Measurements from ENCODE around the gene AREL1. TPM values are rescaled to one million over a fixed set of nuclear protein-coding genes. Genes with fewer than 3 reads are reported as not detected.

AREL1 gene
- total RNA-seq, 4 donors from 2014 or later: 18.0 to 44.2 (median 30.1) TPM

- Histone ChIP-seq H3K27me3 (no peaks in the 10 kb centered on the region), H3K4me3 (no peak overlapping the region), H3K27ac (no peak overlapping the region), H3K9me3 (no peaks in the 10 kb centered on the region), H3K4me1 (peaks cover 9% of the 10 kb centered on the region), H3K36me3 (no peaks in the 10 kb centered on the region)
- 73% methylated on average over 7 of the region's 7 CpGs for WGBS
- TF ChIP-seq CTCF (IDR thresholded peaks at IDR 0.05): no peak
- no peak for TF ChIP-seq EP300 (IDR thresholded peaks at IDR 0.05)
- no peak for TF ChIP-seq POLR2AphosphoS5 (IDR thresholded peaks at IDR 0.05)
- no peak for TF ChIP-seq POLR2A (IDR thresholded peaks at IDR 0.05)
- DNase-seq (ENCODE audit: low spot score in 2 of 2): no peak
Observed at GRCh38 chr14:74638066-74638465, 74.8 kb downstream of the AREL1 start.

GRCh38 chr14:74637178-74637550 lies 75.7 kb downstream of the AREL1 start:
- H3K4me3 ChIP-seq: no peak overlapping the region
- H3K9me3 ChIP-seq: no peaks in the 10 kb centered on the region
- no peak for DNase-seq (ENCODE audit: low spot score in 2 of 2)
- 63% methylated on average over 3 of the region's 3 CpGs for WGBS
- peaks cover 9% of the 10 kb centered on the region for H3K4me1 ChIP-seq
- no peaks in the 10 kb centered on the region for H3K27me3 ChIP-seq
- no peak overlapping the region for H3K27ac ChIP-seq
- H3K36me3 ChIP-seq: no peaks in the 10 kb centered on the region
- TF ChIP-seq EP300 (IDR thresholded peaks at IDR 0.05): no peak
- no peak for TF ChIP-seq POLR2A (IDR thresholded peaks at IDR 0.05)

DNA sequence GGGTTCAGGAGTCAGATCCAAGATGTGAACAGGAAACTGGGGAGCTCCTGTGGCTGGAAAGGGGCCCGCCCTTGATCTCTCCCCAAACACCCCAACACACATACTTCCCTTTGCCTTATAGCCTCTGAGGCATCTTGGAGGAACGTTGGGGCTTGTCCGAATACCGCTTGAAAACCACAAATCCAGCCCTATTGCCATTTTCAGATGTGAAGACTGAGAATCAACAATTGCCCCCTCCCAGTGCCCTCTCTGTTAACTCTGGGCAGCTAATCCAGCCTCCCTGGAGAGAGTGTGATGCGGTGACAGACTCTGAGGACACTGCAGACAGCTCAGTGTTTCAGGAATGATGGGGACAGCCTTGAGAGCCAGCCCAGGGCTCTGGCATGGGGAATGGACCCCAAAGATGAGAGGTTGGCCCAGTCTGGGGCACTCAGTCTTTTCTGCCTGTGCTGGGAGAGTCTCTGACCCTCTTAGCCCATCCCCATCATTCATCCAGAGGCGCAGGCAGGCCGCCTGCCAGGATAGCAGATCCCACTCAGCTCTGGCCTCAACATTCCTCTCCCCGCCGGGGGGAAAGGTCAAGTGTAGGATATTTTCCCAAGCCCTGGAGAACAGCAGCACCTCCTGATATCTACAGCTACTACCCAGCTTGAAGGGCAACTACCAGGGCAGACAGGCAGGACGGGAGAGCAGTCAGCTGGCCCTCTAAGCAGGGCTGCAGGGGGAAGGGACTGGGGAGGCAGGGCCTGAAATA lies 76.3 kb downstream of the AREL1 start:
- Histone ChIP-seq H3K4me3 (no peak overlapping the region), H3K9me3 (no peaks in the 10 kb centered on the region), H3K27me3 (no peaks in the 10 kb centered on the region), H3K4me1 (peaks cover 9% of the 10 kb centered on the region), H3K27ac (no peak overlapping the region), H3K36me3 (no peaks in the 10 kb centered on the region)
- TF ChIP-seq POLR2AphosphoS5 (IDR thresholded peaks at IDR 0.05): no peak
- no peak for TF ChIP-seq POLR2A (IDR thresholded peaks at IDR 0.05)
- TF ChIP-seq CTCF (IDR thresholded peaks at IDR 0.05): no peak
- TF ChIP-seq EP300 (IDR thresholded peaks at IDR 0.05): no peak
- 81% methylated on average over 8 of the region's 10 CpGs for WGBS
- no peak for DNase-seq (ENCODE audit: low spot score in 2 of 2)

DNA sequence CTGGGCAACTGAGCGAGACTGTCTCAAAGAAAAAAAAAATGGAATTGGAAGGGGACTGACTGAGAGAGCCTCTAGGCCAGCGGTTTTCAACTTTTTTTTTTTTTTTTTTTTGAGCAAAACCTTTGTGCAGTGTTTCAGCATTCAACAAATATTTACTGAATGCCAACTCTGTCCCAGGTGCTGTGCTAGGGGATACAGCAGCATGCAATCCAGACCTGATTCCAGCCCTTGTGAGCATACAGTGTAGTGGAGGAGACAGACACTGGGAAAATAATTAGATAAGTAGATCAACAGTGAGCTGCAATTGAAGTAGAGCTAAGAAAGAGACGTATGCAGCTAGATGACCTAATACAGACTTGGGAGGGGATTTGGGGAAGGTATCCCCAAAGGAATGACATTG lies 77.0 kb downstream of the AREL1 start:
- H3K36me3 ChIP-seq: no peaks in the 10 kb centered on the region
- 88% methylated on average over 3 of the region's 3 CpGs for WGBS
- DNase-seq (ENCODE audit: low spot score in 2 of 2): no peak
- TF ChIP-seq POLR2A (IDR thresholded peaks at IDR 0.05) (no peak), CTCF (IDR thresholded peaks at IDR 0.05) (no peak), EP300 (IDR thresholded peaks at IDR 0.05) (no peak), POLR2AphosphoS5 (IDR thresholded peaks at IDR 0.05) (no peak)
- H3K27me3 ChIP-seq: no peaks in the 10 kb centered on the region
- H3K27ac ChIP-seq: no peak overlapping the region
- H3K4me1 ChIP-seq: peaks cover 9% of the 10 kb centered on the region
- no peak overlapping the region for H3K4me3 ChIP-seq
- no peaks in the 10 kb centered on the region for H3K9me3 ChIP-seq

DNA sequence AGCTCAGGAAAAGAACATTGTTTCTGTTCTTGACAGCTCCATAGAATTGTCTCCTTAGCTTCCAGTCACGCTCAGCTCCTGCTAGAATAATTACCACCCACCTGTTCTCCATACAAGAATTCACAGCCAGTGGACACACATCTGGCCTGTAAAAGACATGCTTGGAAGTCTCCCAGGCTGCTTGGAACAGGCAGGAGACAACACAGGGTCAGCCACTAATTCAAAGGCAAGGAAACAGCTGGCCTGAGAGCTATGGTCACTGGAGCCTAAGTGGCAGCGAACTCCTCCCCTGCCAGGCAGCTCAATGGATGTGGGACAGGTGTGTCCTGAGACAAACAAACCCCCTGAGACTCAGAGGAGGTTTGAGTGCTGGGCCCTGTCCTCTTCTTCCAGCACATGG lies 77.9 kb downstream of the AREL1 start:
- H3K4me3 ChIP-seq: no peak overlapping the region
- no peaks in the 10 kb centered on the region for H3K36me3 ChIP-seq
- H3K27ac ChIP-seq: no peak overlapping the region
- H3K27me3 ChIP-seq: no peaks in the 10 kb centered on the region
- H3K4me1 ChIP-seq: peaks cover 9% of the 10 kb centered on the region
- no peaks in the 10 kb centered on the region for H3K9me3 ChIP-seq
- no peak for DNase-seq (ENCODE audit: low spot score in 2 of 2)
- TF ChIP-seq EP300 (IDR thresholded peaks at IDR 0.05): no peak
- no peak for TF ChIP-seq CTCF (IDR thresholded peaks at IDR 0.05)
- no peak for TF ChIP-seq POLR2AphosphoS5 (IDR thresholded peaks at IDR 0.05)
- no peak for TF ChIP-seq POLR2A (IDR thresholded peaks at IDR 0.05)
- 75% methylated on average over 2 of the region's 2 CpGs for WGBS

Measured in suprapubic skin (tissue), 4 donors.